Ishikawa (cell line): Measurements from ENCODE around the gene SPAG8.

Source experiments
- CEBPB ChIP-seq: IDR thresholded peaks from 2 replicates; pipeline ENCODE4 v1.6.1; 2012
- EP300 ChIP-seq: IDR thresholded peaks from 2 replicates; pipeline ENCODE4 v1.6.1; 2012; ENCODE audit warnings: borderline replicate concordance
- NFIC ChIP-seq: IDR thresholded peaks from 2 replicates; pipeline ENCODE4 v1.6.1; 2012
- RAD21 ChIP-seq: IDR thresholded peaks from 2 replicates; pipeline ENCODE4 v1.6.1; 2012; ENCODE audit warnings: low read depth
- REST ChIP-seq: IDR thresholded peaks from 2 replicates; pipeline ENCODE4 v1.6.1; 2012; ENCODE audit warnings: low read depth, mild to moderate bottlenecking
- TEAD4 ChIP-seq: IDR thresholded peaks from 2 replicates; pipeline ENCODE4 v1.6.1; 2012
- YY1 ChIP-seq: IDR thresholded peaks from 2 replicates; pipeline ENCODE4 v1.6.1; 2012; ENCODE audit warnings: low read depth
- TF ChIP-seq, protein P1 (sequence below): IDR thresholded peaks from 2 replicates; pipeline ENCODE4 v1.6.1; 2012

GRCh38 chr9:35811381-35812024, 559 bp downstream of the SPAG8 start:
- TF ChIP-seq, protein P1, sequence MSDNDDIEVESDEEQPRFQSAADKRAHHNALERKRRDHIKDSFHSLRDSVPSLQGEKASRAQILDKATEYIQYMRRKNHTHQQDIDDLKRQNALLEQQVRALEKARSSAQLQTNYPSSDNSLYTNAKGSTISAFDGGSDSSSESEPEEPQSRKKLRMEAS = no peak
- no peak for TF ChIP-seq RAD21
- no peak for TF ChIP-seq REST
- no peak for TF ChIP-seq YY1
- TF ChIP-seq EP300 = no peak
- no peak for TF ChIP-seq NFIC
- no peak for TF ChIP-seq CEBPB
- no peak for TF ChIP-seq TEAD4
